GOT3 (cell line): ENCODE data around the gene HEPACAM2.

Experiments used
- DNase-seq: peaks from one replicate; lab custom pipeline; 2025; ENCODE audit warnings: mixed read lengths; lab: John Stamatoyannopoulos, UW

The HEPACAM2 gene

GRCh38 chr7:93147363-93147762 is 78.9 kb downstream of the HEPACAM2 start:
- DNase-seq: no peak

- no peak for DNase-seq
Measured at GRCh38 chr7:93146472-93147141, 79.7 kb downstream of the HEPACAM2 start.

GRCh38 chr7:93146036-93146435 is 80.2 kb downstream of the HEPACAM2 start:
- no peak for DNase-seq

GRCh38 chr7:93145354-93145753 is 80.9 kb downstream of the HEPACAM2 start:
- DNase-seq: no peak

- DNase-seq: no peak
Measured at GRCh38 chr7:93142127-93142526, 84.1 kb downstream of the HEPACAM2 start.

GRCh38 chr7:93140582-93141191 is 85.6 kb downstream of the HEPACAM2 start:
- DNase-seq: no peak

GRCh38 chr7:93138576-93138975 is 87.7 kb downstream of the HEPACAM2 start:
- DNase-seq: no peak
